HG02571 (cell line): ENCODE data around the gene PCDHA12.
"Not testable (repeated sequence)": the region's sequence is repeated elsewhere in the genome, so short reads cannot be mapped to it uniquely, and the experiment has no call there.

Source experiments
- ATAC-seq: cut with Tn5 transposase; IDR thresholded peaks from one replicate; pipeline ENCODE4 v1.9.1; 2021; ENCODE audit warnings: mild to moderate bottlenecking, moderate library complexity; ENCODE audit not compliant: unreplicated experiment

PCDHA12 gene, protein sequence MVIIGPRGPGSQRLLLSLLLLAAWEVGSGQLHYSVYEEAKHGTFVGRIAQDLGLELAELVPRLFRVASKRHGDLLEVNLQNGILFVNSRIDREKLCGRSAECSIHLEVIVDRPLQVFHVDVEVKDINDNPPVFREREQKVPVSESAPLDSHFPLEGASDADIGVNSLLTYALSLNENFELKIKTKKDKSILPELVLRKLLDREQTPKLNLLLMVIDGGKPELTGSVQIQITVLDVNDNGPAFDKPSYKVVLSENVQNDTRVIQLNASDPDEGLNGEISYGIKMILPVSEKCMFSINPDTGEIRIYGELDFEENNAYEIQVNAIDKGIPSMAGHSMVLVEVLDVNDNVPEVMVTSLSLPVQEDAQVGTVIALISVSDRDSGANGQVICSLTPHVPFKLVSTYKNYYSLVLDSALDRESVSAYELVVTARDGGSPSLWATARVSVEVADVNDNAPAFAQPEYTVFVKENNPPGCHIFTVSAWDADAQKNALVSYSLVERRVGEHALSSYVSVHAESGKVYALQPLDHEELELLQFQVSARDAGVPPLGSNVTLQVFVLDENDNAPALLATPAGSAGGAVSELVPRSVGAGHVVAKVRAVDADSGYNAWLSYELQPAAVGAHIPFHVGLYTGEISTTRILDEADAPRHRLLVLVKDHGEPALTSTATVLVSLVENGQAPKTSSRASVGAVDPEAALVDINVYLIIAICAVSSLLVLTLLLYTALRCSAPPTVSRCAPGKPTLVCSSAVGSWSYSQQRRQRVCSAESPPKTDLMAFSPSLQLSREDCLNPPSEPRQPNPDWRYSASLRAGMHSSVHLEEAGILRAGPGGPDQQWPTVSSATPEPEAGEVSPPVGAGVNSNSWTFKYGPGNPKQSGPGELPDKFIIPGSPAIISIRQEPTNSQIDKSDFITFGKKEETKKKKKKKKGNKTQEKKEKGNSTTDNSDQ

DNA sequence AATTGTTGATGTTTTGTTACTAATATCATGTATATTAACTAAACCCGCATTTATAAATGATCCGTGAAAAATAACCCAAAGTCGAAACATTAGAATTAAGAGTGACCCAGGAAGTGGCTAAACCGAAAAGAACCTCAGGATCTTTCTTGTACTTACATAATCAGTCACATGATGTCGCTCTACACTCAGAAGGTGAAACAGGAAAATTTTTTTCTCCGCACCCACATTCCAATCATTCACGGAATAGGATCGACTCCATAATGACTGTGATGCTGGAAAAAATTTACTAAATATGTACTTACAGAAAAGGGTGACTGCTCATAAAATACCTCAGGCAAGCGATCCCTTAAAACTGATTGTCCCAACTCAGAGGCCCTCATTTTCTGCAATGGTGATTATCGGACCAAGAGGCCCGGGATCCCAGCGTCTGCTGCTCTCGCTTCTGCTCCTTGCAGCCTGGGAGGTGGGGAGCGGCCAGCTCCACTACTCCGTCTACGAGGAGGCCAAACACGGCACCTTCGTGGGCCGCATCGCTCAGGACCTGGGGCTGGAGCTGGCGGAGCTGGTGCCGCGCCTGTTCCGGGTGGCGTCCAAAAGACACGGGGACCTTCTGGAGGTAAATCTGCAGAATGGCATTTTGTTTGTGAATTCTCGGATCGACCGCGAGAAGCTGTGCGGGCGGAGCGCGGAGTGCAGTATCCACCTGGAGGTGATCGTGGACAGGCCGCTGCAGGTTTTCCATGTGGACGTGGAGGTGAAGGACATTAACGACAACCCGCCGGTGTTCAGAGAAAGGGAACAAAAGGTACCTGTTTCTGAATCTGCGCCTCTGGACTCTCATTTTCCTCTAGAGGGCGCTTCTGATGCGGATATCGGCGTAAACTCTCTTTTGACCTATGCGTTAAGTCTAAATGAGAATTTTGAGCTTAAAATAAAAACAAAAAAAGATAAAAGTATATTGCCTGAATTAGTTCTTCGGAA is at the start of gene PCDHA12:
Gene PCDHA12, plus strand, starts transcription at position 224 of the 981 bp plus-strand sequence. Its CDS starts 165 bp downstream, at position 389.
- no peak for ATAC-seq

- ATAC-seq: no peak
Observed at GRCh38 chr5:140827704-140828361, 47.3 kb upstream of the PCDHA12 start, which contains the start of gene PCDHA6. PCDHA6 (plus strand) TSS chr5:140827960; CDS start chr5:140828092, 132 bp downstream.

- ATAC-seq: no peak
Observed at GRCh38 chr5:140828362-140828737, 46.8 kb upstream of the PCDHA12 start.

DNA sequence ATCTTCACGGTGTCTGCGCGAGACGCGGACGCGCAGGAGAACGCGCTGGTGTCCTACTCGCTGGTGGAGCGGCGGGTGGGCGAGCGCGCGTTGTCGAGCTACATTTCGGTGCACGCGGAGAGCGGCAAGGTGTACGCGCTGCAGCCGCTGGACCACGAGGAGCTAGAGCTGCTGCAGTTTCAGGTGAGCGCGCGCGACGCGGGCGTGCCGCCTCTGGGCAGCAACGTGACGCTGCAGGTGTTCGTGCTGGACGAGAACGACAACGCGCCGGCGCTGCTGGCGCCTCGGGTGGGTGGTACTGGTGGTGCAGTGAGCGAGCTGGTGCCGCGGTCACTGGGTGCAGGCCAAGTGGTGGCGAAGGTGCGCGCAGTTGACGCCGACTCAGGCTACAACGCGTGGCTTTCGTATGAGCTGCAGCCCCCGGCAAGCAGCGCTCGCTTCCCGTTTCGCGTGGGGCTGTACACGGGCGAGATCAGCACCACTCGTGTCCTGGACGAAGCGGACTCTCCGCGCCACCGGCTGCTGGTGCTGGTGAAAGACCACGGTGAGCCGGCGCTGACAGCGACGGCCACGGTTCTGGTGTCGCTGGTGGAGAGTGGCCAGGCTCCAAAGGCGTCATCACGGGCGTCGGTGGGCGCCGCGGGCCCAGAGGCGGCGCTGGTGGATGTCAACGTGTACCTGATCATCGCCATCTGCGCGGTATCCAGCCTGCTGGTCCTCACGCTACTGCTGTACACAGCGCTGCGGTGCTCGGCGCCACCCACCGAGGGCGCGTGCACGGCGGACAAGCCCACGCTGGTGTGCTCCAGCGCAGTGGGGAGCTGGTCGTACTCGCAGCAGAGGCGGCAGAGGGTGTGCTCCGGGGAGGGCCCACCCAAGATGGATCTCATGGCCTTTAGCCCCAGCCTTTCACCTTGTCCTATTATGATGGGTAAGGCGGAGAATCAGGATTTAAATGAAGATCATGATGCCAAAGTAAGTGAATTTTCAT is 45.3 kb upstream of the PCDHA12 start:
- ATAC-seq: not testable (repeated sequence)

GRCh38 chr5:140833993-140834392 is 41.1 kb upstream of the PCDHA12 start, which contains the start of gene PCDHA7:
PCDHA7 (plus strand) TSS chr5:140834269; CDS start chr5:140834384, 115 bp downstream.
- ATAC-seq: no peak

GRCh38 chr5:140834439-140835008 is 40.6 kb upstream of the PCDHA12 start:
- ATAC-seq: not testable (repeated sequence)

- ATAC-seq: no peak
Observed at GRCh38 chr5:140835622-140836510, 39.2 kb upstream of the PCDHA12 start.

DNA sequence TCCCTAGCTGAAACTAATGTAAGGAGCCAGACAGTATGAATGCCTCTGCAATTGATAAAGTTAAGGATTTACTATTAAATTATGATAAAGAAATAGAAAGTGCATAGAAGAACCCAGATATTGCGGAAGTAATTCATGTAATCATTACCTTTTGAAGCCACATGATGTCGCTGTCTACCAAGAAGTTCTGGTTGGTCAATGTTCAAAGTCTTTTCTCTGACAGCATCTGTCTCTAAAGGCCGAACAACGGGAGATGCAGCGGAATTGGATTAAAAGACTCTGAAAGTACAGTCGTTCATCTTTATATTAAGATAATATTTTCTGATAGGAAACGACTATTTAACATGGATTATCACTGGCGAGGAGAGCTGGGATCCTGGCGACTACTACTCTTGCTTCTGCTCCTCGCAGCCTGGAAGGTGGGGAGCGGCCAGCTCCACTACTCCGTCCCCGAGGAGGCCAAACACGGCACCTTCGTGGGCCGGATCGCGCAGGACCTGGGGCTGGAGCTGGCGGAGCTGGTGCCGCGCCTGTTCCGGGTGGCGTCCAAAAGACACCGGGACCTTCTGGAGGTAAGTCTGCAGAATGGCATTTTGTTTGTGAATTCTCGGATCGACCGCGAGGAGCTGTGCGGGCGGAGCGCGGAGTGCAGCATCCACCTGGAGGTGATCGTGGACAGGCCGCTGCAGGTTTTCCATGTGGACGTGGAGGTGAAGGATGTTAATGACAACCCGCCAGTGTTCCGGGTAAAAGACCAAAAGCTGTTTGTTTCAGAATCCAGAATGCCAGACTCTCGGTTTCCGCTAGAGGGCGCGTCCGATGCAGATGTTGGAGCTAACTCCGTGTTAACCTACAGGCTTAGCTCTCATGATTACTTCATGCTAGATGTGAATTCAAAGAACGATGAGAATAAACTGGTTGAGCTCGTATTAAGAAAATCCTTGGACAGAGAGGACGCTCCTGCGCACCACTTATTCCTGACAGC is 33.8 kb upstream of the PCDHA12 start, which contains the start of gene PCDHA8:
Gene PCDHA8, plus strand, starts transcription at position 210 of the 985 bp plus-strand sequence. Its CDS starts 135 bp downstream, at position 345.
- ATAC-seq: no peak

GRCh38 chr5:140842798-140843733 is 32.0 kb upstream of the PCDHA12 start:
- no peak for ATAC-seq

DNA sequence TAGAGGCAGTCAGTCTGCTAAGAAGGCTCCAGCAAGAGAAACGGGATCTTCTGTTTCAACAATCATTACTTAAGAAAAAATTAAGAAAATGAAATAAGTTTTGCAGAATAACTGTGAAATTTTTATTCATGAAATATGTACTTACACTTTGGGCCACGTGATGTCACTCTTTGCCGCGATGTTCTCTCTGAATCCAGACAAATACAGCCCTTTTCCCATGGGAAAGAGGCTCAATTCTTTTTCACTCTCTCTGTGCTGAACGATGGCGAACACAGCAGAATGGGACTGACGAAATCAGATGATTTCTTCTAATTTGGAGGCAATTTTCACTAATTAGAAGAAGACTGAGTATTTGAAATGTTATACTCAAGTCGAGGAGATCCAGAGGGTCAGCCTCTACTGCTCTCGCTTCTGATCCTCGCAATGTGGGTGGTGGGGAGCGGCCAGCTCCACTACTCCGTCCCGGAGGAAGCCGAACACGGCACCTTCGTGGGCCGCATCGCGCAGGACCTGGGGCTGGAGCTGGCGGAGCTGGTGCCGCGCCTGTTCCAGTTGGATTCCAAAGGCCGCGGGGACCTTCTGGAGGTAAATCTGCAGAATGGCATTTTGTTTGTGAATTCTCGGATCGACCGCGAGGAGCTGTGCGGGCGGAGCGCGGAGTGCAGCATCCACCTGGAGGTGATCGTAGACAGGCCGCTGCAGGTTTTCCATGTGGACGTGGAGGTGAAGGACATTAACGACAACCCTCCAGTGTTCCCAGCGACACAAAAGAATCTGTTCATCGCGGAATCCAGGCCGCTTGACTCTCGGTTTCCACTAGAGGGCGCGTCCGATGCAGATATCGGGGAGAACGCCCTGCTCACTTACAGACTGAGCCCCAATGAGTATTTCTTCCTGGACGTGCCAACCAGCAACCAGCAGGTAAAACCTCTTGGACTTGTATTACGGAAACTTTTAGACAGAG is 26.7 kb upstream of the PCDHA12 start, which contains the start of gene PCDHA9:
Gene PCDHA9, plus strand, starts transcription at position 244 of the 964 bp plus-strand sequence. Its CDS starts 114 bp downstream, at position 358.
- not testable (repeated sequence) for ATAC-seq

DNA sequence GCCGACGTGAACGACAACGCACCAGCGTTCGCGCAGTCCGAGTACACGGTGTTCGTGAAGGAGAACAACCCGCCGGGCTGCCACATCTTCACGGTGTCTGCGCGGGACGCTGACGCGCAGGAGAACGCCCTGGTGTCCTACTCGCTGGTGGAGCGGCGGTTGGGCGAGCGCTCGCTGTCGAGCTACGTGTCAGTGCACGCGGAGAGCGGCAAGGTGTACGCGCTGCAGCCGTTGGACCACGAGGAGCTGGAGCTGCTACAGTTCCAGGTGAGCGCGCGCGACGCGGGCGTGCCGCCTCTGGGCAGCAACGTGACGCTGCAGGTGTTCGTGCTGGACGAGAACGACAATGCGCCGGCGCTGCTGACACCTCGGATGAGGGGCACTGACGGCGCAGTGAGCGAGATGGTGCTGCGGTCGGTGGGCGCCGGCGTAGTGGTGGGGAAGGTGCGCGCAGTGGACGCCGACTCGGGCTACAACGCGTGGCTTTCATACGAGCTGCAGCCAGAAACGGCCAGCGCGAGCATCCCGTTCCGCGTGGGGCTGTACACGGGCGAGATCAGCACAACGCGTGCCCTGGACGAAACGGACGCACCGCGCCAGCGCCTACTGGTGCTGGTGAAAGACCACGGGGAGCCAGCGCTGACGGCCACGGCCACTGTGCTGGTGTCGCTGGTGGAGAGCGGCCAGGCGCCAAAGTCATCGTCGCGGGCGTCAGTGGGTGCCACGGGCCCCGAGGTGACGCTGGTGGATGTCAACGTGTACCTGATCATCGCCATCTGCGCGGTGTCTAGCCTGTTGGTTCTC is 25.1 kb upstream of the PCDHA12 start:
- not testable (repeated sequence) for ATAC-seq
